ENCODE results near the gene ZSWIM5. TPM values are rescaled to one million over a fixed set of nuclear protein-coding genes. Genes with fewer than 3 reads are reported as not detected.
"Not testable (repeated sequence)": the region's sequence is repeated elsewhere in the genome, so short reads cannot be mapped to it uniquely, and the experiment has no call there.

The ZSWIM5 gene
- total RNA-seq, 1 donor from 2014 or later, result 2.4 TPM

DNA sequence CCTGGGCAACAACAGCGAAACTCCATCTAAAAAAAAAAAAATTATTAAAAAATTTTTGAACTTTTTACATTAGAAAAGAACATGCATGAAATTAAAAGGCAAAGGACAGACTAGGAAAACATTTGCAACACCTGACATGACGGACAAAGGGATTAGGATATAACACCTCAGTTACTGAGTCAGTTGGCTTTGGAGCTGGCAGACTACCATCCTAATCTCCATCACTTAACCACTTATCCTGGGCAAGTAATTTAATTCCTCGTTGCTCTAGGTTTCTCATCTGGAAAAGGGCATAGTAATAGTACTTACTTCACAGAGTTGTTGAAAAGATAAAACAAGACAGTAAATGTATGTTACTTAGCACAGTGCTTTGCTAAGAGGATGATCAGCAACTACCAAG is 207.2 kb downstream of the ZSWIM5 start:
- H3K27me3 Mint-ChIP-seq (ENCODE audit: low read depth), result no peaks in the 10 kb centered on the region
- no peak overlapping the region for H3K4me3 Mint-ChIP-seq
- no peaks in the 10 kb centered on the region for H3K9me3 Mint-ChIP-seq
- peaks cover 13% of the 10 kb centered on the region for H3K36me3 Mint-ChIP-seq
- H3K27ac Mint-ChIP-seq, result no peak overlapping the region
- TF ChIP-seq, protein P1, sequence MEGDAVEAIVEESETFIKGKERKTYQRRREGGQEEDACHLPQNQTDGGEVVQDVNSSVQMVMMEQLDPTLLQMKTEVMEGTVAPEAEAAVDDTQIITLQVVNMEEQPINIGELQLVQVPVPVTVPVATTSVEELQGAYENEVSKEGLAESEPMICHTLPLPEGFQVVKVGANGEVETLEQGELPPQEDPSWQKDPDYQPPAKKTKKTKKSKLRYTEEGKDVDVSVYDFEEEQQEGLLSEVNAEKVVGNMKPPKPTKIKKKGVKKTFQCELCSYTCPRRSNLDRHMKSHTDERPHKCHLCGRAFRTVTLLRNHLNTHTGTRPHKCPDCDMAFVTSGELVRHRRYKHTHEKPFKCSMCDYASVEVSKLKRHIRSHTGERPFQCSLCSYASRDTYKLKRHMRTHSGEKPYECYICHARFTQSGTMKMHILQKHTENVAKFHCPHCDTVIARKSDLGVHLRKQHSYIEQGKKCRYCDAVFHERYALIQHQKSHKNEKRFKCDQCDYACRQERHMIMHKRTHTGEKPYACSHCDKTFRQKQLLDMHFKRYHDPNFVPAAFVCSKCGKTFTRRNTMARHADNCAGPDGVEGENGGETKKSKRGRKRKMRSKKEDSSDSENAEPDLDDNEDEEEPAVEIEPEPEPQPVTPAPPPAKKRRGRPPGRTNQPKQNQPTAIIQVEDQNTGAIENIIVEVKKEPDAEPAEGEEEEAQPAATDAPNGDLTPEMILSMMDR (IDR thresholded peaks at IDR 0.05; ENCODE audit: unreplicated experiment), result no peak
- DNase-seq (ENCODE audit: low spot score in 2 of 2, unreplicated experiment in 2 of 2), result no peak
- H3K4me1 Mint-ChIP-seq, result no peaks in the 10 kb centered on the region

DNA sequence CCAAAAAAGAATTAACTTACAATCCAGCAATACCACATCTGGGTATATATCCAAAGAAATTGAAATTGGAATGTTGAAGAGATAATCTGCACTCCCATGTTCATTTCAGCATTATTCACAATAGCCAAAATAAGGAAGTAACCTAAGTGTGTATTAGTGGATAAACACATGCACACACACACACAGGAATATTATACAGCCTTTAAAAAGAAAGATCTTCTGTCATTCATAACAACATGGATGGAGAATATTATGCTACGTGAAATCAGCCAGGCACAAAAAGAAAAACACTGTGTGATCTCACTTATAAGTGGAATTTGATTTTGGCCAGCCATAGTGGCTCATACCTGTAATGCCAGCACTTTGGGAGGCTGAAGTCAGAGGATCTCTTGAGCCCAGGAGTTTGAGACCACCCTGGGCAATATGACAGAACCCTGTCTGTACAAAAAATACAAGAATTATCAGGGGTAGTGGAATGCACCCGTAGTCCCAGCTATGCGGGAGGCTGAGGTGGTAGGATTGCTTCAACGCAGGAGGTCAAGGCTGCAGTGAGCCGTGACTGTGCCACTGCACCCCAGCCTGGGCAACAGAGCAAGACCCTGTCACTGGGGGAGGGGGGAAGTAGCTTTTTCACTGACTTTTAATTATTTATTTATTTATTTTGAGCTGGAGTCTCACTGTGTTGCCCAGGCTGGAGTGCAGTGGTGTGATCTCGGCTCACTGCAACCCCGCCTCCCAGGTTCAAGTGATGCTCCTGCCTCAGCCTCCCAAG is 210.8 kb downstream of the ZSWIM5 start:
- TF ChIP-seq, protein P1 (IDR thresholded peaks at IDR 0.05; ENCODE audit: unreplicated experiment), result no peak
- H3K4me3 Mint-ChIP-seq, result no peak overlapping the region
- H3K27ac Mint-ChIP-seq, result no peak overlapping the region
- H3K4me1 Mint-ChIP-seq, result no peaks in the 10 kb centered on the region
- no peaks in the 10 kb centered on the region for H3K27me3 Mint-ChIP-seq (ENCODE audit: low read depth)
- DNase-seq (ENCODE audit: low spot score in 2 of 2, unreplicated experiment in 2 of 2), result no peak
- no peaks in the 10 kb centered on the region for H3K9me3 Mint-ChIP-seq
- H3K36me3 Mint-ChIP-seq, result no peaks in the 10 kb centered on the region

DNA sequence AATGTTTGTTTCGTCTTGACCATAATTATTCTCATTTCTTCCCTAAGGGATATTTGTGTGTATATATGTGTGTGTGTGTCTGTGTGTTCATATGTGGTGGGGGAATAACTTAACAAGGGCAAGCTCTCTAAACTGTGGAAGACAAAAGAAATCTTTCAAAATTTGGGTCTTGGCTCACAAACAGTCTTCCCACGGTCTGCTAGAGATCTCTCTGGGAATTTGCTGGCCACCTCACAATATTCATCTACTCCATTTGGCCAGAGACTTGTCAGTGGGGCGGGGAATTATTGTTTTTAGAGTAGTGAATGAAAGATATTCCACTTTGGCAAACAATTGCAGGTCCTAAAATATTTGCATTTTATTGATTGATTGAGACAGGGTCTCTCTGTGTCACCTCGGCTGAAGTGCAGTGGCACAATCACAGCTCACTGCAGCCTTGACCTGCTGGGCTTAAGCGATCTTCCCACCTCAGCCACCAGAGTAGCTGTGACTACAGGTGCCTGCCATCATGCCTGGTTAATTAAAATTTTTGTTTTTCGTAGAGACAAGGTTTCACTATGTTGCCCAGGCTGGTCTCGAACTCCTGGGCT is 212.0 kb downstream of the ZSWIM5 start:
- no peak overlapping the region for H3K27ac Mint-ChIP-seq
- H3K4me3 Mint-ChIP-seq, result no peak overlapping the region
- TF ChIP-seq, protein P1 (IDR thresholded peaks at IDR 0.05; ENCODE audit: unreplicated experiment), result no peak

DNA sequence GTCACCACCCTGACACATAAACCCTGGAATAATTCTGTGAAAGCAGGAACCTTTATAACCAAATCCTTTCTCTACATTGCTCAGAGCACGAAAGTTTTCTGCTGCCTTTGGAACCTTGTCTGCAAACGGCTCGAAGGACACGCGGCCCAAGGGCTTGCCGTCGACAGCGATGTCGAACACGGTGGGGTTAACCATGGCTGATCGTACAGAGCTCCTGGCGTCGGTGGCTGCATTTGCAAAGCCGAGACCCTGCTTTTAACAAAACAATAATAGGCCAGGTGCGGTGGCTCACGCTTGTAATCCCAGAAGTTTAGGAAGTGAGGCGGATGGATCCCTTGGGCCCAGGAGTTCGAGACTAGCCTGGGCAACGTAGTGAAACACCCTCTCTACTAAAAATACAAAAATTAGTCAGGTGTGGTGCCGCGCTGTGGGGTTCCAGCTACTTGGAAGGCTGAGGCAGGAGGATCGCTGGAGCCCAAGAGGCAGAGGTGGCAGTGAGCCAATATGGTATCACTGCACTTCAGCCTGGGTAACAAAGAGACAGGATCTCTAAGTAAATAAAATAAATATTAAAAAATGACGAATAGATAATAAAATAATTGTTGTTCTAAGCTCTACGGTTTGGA is 217.8 kb downstream of the ZSWIM5 start:
- H3K9me3 Mint-ChIP-seq, result no peaks in the 10 kb centered on the region
- TF ChIP-seq, protein P1 (IDR thresholded peaks at IDR 0.05; ENCODE audit: unreplicated experiment), result no peak
- peaks cover 17% of the 10 kb centered on the region for H3K4me1 Mint-ChIP-seq
- no peaks in the 10 kb centered on the region for H3K36me3 Mint-ChIP-seq
- H3K4me3 Mint-ChIP-seq, result no peak overlapping the region
- H3K27ac Mint-ChIP-seq, result no peak overlapping the region
- DNase-seq (ENCODE audit: low spot score in 2 of 2, unreplicated experiment in 2 of 2), result no peak
- no peaks in the 10 kb centered on the region for H3K27me3 Mint-ChIP-seq (ENCODE audit: low read depth)

More for the DNA sequence above, 212.0 kb downstream of the ZSWIM5 start:
- Mint-ChIP-seq H3K4me1 (no peaks in the 10 kb centered on the region), H3K36me3 (no peaks in the 10 kb centered on the region), H3K9me3 (no peaks in the 10 kb centered on the region), H3K27me3 (ENCODE audit: low read depth) (no peaks in the 10 kb centered on the region)
- DNase-seq (ENCODE audit: low spot score in 2 of 2, unreplicated experiment in 2 of 2), result no peak

DNA sequence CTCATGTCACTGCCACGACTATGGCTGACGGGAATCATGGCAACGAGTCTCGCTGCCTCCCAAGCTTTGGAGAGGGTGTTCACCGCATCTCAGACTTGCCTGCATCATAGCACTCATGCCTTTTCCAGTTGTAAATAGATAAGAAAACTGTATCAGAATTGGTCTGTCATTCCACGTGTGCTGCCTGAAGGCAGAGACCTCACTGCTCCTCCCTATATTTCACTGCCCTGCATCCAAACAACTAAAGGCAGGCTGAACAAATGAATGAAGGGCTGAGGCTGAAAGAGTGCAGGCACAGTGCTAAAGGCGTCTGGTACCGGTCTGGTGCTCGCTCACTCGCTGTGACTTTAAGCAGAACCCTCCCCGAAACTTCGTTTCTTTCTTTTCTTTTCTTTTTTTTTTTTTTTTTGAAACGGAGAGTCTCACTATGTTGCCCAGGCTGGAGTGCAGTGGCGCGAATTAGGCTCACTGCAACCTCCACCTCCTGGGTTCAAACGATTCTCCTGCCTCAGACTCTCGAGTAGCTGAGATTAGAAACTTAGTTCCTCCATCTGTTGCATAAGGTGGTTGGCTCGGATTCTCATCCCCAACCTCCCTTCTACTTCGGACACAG is 220.6 kb downstream of the ZSWIM5 start:
- Mint-ChIP-seq H3K27ac (peak overlapping the region; percentile 93), H3K4me1 (peaks cover 27% of the 10 kb centered on the region), H3K4me3 (peak overlapping the region; percentile 100), H3K36me3 (peaks cover 4% of the 10 kb centered on the region), H3K9me3 (no peaks in the 10 kb centered on the region), H3K27me3 (ENCODE audit: low read depth) (no peaks in the 10 kb centered on the region)
- TF ChIP-seq, protein P1 (IDR thresholded peaks at IDR 0.05; ENCODE audit: unreplicated experiment), result no peak
- no peak for DNase-seq (ENCODE audit: low spot score in 2 of 2, unreplicated experiment in 2 of 2)

DNA sequence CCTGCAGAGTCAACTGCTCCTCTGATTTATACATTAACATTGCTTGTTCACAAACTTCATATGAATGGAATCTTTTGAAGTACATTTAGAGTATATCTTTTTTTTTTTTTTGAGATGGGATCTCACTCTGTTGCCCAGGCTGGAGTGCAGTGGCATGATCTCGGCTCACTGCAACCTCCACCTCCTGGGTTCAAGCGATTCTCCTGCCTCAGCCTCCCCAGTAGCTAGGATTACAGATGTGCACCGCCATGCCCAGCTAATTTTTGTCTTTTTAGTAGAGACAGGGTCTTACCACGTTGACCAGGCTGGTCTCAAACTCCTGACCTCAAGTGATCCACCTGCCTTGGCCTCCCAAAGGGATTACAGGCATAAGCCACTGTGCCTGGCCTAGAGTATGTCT is 229.0 kb downstream of the ZSWIM5 start:
- Mint-ChIP-seq H3K36me3 (peaks cover 37% of the 10 kb centered on the region), H3K4me1 (peaks cover 10% of the 10 kb centered on the region), H3K9me3 (peaks cover 19% of the 10 kb centered on the region)
- DNase-seq (ENCODE audit: low spot score in 2 of 2, unreplicated experiment in 2 of 2); H3K4me3 Mint-ChIP-seq; H3K27me3 Mint-ChIP-seq (ENCODE audit: low read depth); H3K27ac Mint-ChIP-seq: not testable (repeated sequence)

Measured in mesothelial cell of epicardium (in vitro differentiated cells).